HEK293 (cell line): ENCODE measurements around the gene SYS1.

Experiments used
- HOXC10 ChIP-seq: sonication (generic); formaldehyde crosslinking; IDR thresholded peaks from 2 replicates; pipeline ENCODE4 v1.8.1; 2023; ENCODE audit warnings: mild to moderate bottlenecking, missing genetic modification reagents
- HOXD13 ChIP-seq: sonication (generic); formaldehyde crosslinking; IDR thresholded peaks from 2 replicates; pipeline ENCODE4 v1.8.0; 2022; ENCODE audit warnings: missing genetic modification reagents, borderline replicate concordance
- KLF17 ChIP-seq: fragments of 450-650 bp; formaldehyde crosslinking; IDR thresholded peaks from 2 replicates; pipeline ENCODE4 v1.5.1; 2016; ENCODE audit warnings: missing biosample characterization, missing genetic modification characterization
- KLF8 ChIP-seq: fragments of 450-650 bp; formaldehyde crosslinking; IDR thresholded peaks from 2 replicates; pipeline ENCODE4 v1.5.1; 2016; ENCODE audit warnings: missing biosample characterization, missing genetic modification characterization
- OSR2 ChIP-seq: fragments of 450-650 bp; formaldehyde crosslinking; IDR thresholded peaks from 2 replicates; pipeline ENCODE4 v1.5.1; 2016; ENCODE audit warnings: missing biosample characterization, missing genetic modification characterization
- SCRT2 ChIP-seq: fragments of 450-650 bp; formaldehyde crosslinking; IDR thresholded peaks from 2 replicates; pipeline ENCODE4 v1.5.1; 2016; ENCODE audit warnings: missing biosample characterization, missing genetic modification characterization
- YY1 ChIP-seq: fragments of 450-650 bp; formaldehyde crosslinking; IDR thresholded peaks from 2 replicates; pipeline ENCODE4 v1.5.1; 2018; ENCODE audit warnings: missing biosample characterization, missing genetic modification characterization
- ZBTB10 ChIP-seq: fragments of 450-650 bp; formaldehyde crosslinking; IDR thresholded peaks from 2 replicates; pipeline ENCODE4 v1.5.1; 2016; ENCODE audit warnings: missing biosample characterization, missing genetic modification characterization
- ZEB2 ChIP-seq: fragments of 450-650 bp; formaldehyde crosslinking; IDR thresholded peaks from 2 replicates; pipeline ENCODE4 v1.5.1; 2016; ENCODE audit warnings: missing biosample characterization, missing genetic modification characterization
- ZNF133 ChIP-seq: fragments of 450-650 bp; formaldehyde crosslinking; IDR thresholded peaks from 2 replicates; pipeline ENCODE4 v1.5.1; 2016; ENCODE audit warnings: missing biosample characterization, missing genetic modification characterization
- ZNF302 ChIP-seq: fragments of 450-650 bp; formaldehyde crosslinking; IDR thresholded peaks from 2 replicates; pipeline ENCODE4 v1.5.1; 2016; ENCODE audit warnings: missing biosample characterization, missing genetic modification characterization, low read depth
- ZNF341 ChIP-seq: fragments of 450-650 bp; formaldehyde crosslinking; IDR thresholded peaks from 2 replicates; pipeline ENCODE4; 2016; ENCODE audit warnings: low read depth, missing biosample characterization, missing genetic modification characterization
- ZNF350 ChIP-seq: fragments of 450-650 bp; formaldehyde crosslinking; IDR thresholded peaks from 2 replicates; pipeline ENCODE4 v1.5.0; 2017; ENCODE audit warnings: missing biosample characterization, mild to moderate bottlenecking, missing genetic modification characterization
- ZNF394 ChIP-seq: fragments of 450-650 bp; formaldehyde crosslinking; IDR thresholded peaks from 2 replicates; pipeline ENCODE4 v1.5.1; 2016; ENCODE audit warnings: missing biosample characterization, missing genetic modification characterization, mild to moderate bottlenecking, moderate library complexity, borderline replicate concordance
- ZNF433 ChIP-seq: fragments of 450-650 bp; formaldehyde crosslinking; IDR thresholded peaks from 2 replicates; pipeline ENCODE4 v1.5.1; 2016; ENCODE audit warnings: missing biosample characterization, missing genetic modification characterization, low read depth
- ZNF449 ChIP-seq: fragments of 450-650 bp; formaldehyde crosslinking; IDR thresholded peaks from 2 replicates; pipeline ENCODE4 v1.5.1; 2017; ENCODE audit warnings: missing biosample characterization, mild to moderate bottlenecking, missing genetic modification characterization, moderate library complexity
- ZNF48 ChIP-seq: fragments of 450-650 bp; formaldehyde crosslinking; IDR thresholded peaks from 2 replicates; pipeline ENCODE4 v1.5.1; 2016; ENCODE audit warnings: missing biosample characterization, missing genetic modification characterization
- ZNF514 ChIP-seq: fragments of 450-650 bp; formaldehyde crosslinking; IDR thresholded peaks from 2 replicates; pipeline ENCODE4 v1.5.1; 2016; ENCODE audit warnings: missing biosample characterization, missing genetic modification characterization
- ZNF529 ChIP-seq: fragments of 450-650 bp; formaldehyde crosslinking; IDR thresholded peaks from 2 replicates; pipeline ENCODE4 v1.5.1; 2017; ENCODE audit warnings: missing genetic modification characterization, missing biosample characterization; ENCODE audit not compliant: insufficient replicate concordance
- ZNF561 ChIP-seq: fragments of 450-650 bp; IDR thresholded peaks from 2 replicates; pipeline ENCODE4 v1.5.1; 2018; ENCODE audit warnings: missing biosample characterization, missing genetic modification characterization, borderline replicate concordance
- ZNF596 ChIP-seq: fragments of 450-650 bp; IDR thresholded peaks from 2 replicates; pipeline ENCODE4 v1.5.0; 2018; ENCODE audit warnings: missing biosample characterization, mild to moderate bottlenecking, missing genetic modification characterization, moderate library complexity
- ZNF785 ChIP-seq: fragments of 450-650 bp; formaldehyde crosslinking; IDR thresholded peaks from 2 replicates; pipeline ENCODE4 v1.5.1; 2016; ENCODE audit warnings: missing biosample characterization, missing genetic modification characterization
- ZSCAN5A ChIP-seq: fragments of 450-650 bp; formaldehyde crosslinking; IDR thresholded peaks from 2 replicates; pipeline ENCODE4 v1.5.1; 2016; ENCODE audit warnings: missing biosample characterization, missing genetic modification characterization
- TF ChIP-seq, protein P1 (sequence below): fragments of 450-650 bp; formaldehyde crosslinking; IDR thresholded peaks from 2 replicates; pipeline ENCODE4 v1.5.1; 2017; ENCODE audit warnings: missing biosample characterization, missing genetic modification characterization
- TF ChIP-seq, protein P2 (sequence below): fragments of 450-650 bp; formaldehyde crosslinking; IDR thresholded peaks from 2 replicates; pipeline ENCODE4 v1.5.1; 2016; ENCODE audit warnings: missing biosample characterization, missing genetic modification characterization
- TF ChIP-seq, protein P3 (sequence below): fragments of 450-650 bp; formaldehyde crosslinking; IDR thresholded peaks from 2 replicates; pipeline ENCODE4 v1.5.1; 2016; ENCODE audit warnings: missing biosample characterization, missing genetic modification characterization, low read depth

The SYS1 gene

GRCh38 chr20:45341939-45342854, 20.8 kb upstream of the SYS1 start (continued):
- TF ChIP-seq ZSCAN5A (no peak), ZNF785 (tag by site-specific recombination) (no peak), OSR2 (tag by site-specific recombination) (peak; percentile 61; the same call in 1 of the 2 replicates), KLF8 (tag by site-specific recombination) (no peak), ZNF394 (tag by site-specific recombination) (peak; percentile 83; the same call in 1 of the 2 replicates), HOXC10 (CRISPR knock-in tag) (no peak), ZNF514 (tag by site-specific recombination) (no peak), ZNF133 (no peak), KLF17 (tag by site-specific recombination) (no peak; the same call in 1 of the 2 replicates), ZNF596 (no peak), ZNF433 (no peak), ZBTB10 (tag by site-specific recombination) (no peak), ZNF341 (tag by site-specific recombination) (peak; percentile 18; the same call in 1 of the 2 replicates), HOXD13 (CRISPR knock-in tag) (no peak), ZNF561 (no peak), ZNF48 (tag by site-specific recombination) (no peak), ZNF302 (tag by site-specific recombination) (no peak), SCRT2 (tag by site-specific recombination) (no peak), YY1 (no peak), ZNF449 (tag by site-specific recombination) (peak; percentile 75; the same call in 1 of the 2 replicates), ZEB2 (tag by site-specific recombination) (peak; percentile 51; the same call in 1 of the 2 replicates), ZNF350 (no peak), ZNF529 (tag by site-specific recombination) (no peak)
- TF ChIP-seq, protein P1, sequence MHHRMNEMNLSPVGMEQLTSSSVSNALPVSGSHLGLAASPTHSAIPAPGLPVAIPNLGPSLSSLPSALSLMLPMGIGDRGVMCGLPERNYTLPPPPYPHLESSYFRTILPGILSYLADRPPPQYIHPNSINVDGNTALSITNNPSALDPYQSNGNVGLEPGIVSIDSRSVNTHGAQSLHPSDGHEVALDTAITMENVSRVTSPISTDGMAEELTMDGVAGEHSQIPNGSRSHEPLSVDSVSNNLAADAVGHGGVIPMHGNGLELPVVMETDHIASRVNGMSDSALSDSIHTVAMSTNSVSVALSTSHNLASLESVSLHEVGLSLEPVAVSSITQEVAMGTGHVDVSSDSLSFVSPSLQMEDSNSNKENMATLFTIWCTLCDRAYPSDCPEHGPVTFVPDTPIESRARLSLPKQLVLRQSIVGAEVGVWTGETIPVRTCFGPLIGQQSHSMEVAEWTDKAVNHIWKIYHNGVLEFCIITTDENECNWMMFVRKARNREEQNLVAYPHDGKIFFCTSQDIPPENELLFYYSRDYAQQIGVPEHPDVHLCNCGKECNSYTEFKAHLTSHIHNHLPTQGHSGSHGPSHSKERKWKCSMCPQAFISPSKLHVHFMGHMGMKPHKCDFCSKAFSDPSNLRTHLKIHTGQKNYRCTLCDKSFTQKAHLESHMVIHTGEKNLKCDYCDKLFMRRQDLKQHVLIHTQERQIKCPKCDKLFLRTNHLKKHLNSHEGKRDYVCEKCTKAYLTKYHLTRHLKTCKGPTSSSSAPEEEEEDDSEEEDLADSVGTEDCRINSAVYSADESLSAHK, result no peak
- TF ChIP-seq, protein P2, sequence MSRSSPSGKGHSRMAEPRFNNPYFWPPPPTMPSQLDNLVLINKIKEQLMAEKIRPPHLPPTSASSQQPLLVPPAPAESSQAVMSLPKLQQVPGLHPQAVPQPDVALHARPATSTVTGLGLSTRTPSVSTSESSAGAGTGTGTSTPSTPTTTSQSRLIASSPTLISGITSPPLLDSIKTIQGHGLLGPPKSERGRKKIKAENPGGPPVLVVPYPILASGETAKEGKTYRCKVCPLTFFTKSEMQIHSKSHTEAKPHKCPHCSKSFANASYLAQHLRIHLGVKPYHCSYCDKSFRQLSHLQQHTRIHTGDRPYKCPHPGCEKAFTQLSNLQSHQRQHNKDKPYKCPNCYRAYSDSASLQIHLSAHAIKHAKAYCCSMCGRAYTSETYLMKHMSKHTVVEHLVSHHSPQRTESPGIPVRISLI, result no peak
- TF ChIP-seq, protein P3, sequence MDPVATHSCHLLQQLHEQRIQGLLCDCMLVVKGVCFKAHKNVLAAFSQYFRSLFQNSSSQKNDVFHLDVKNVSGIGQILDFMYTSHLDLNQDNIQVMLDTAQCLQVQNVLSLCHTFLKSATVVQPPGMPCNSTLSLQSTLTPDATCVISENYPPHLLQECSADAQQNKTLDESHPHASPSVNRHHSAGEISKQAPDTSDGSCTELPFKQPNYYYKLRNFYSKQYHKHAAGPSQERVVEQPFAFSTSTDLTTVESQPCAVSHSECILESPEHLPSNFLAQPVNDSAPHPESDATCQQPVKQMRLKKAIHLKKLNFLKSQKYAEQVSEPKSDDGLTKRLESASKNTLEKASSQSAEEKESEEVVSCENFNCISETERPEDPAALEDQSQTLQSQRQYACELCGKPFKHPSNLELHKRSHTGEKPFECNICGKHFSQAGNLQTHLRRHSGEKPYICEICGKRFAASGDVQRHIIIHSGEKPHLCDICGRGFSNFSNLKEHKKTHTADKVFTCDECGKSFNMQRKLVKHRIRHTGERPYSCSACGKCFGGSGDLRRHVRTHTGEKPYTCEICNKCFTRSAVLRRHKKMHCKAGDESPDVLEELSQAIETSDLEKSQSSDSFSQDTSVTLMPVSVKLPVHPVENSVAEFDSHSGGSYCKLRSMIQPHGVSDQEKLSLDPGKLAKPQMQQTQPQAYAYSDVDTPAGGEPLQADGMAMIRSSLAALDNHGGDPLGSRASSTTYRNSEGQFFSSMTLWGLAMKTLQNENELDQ (tag by site-specific recombination), result no peak
